GM23338 (cell line): ENCODE results near the gene RNH1. TPM values are rescaled to one million over a fixed set of nuclear protein-coding genes. Genes with fewer than 3 reads are reported as not detected.

Experiments
- ATAC-seq: fragments of 200-7000 bp; cut with Tn5 transposase; 3 replicates; pipeline ENCODE4 v1.9.1; 2020
- DNase-seq: peaks from one replicate; pipeline ENCODE4 v3.0.0-alpha.2; 2015; ENCODE audit warnings: low spot score
- H2AFZ ChIP-seq: fragments of 200-600 bp; sonication (generic); 2 replicates; pipeline ENCODE4 v1.8.0; 2016; ENCODE audit warnings: antibody characterized with exemption, mild to moderate bottlenecking, moderate library complexity
- H3F3A ChIP-seq: fragments of 200-600 bp; sonication (generic); replicated peaks from 2 replicates; pipeline ENCODE4 v1.8.0; 2017; ENCODE audit warnings: antibody characterized with exemption, mixed run types, low read depth
- H3K27ac ChIP-seq: fragments of 200-600 bp; sonication (generic); 2 replicates; pipeline ENCODE4 v1.6.1; 2016; ENCODE audit warnings: low read depth
- H3K27me3 ChIP-seq: fragments of 200-600 bp; sonication (generic); 2 replicates; pipeline ENCODE4 v1.8.0; 2016; ENCODE audit warnings: mild to moderate bottlenecking, mixed run types, moderate library complexity; ENCODE audit not compliant: insufficient read depth
- H3K36me3 ChIP-seq: fragments of 200-600 bp; sonication (generic); 2 replicates; pipeline ENCODE4 v1.8.0; 2016; ENCODE audit warnings: mild to moderate bottlenecking; ENCODE audit not compliant: insufficient read depth
- H3K4me1 ChIP-seq: fragments of 200-600 bp; sonication (generic); 2 replicates; pipeline ENCODE4 v1.8.0; 2016; ENCODE audit warnings: mild to moderate bottlenecking, moderate library complexity; ENCODE audit not compliant: insufficient read depth
- H3K4me2 ChIP-seq: fragments of 200-600 bp; sonication (generic); 2 replicates; pipeline ENCODE4 v1.7.1; 2017; ENCODE audit warnings: mixed run types
- H3K4me3 ChIP-seq: fragments of 200-600 bp; sonication (generic); 2 replicates; pipeline ENCODE4 v1.6.1; 2016; ENCODE audit warnings: mixed run types
- H3K79me2 ChIP-seq: fragments of 200-600 bp; sonication (generic); replicated peaks from 2 replicates; pipeline ENCODE4 v1.8.0; 2017; ENCODE audit warnings: mild to moderate bottlenecking; ENCODE audit not compliant: insufficient read depth
- H3K9me2 ChIP-seq: fragments of 200-600 bp; sonication (generic); 2 replicates; pipeline ENCODE4 v1.8.0; 2017; ENCODE audit not compliant: insufficient read depth
- H4K20me1 ChIP-seq: fragments of 200-600 bp; sonication (generic); replicated peaks from 2 replicates; pipeline ENCODE4 v1.8.0; 2017; ENCODE audit warnings: mild to moderate bottlenecking; ENCODE audit not compliant: insufficient read depth
- H3K27ac Mint-ChIP-seq: 2 replicates; pipeline ENCODE4 v1.8.0; 2020; ENCODE audit warnings: inconsistent platforms, mild to moderate bottlenecking, moderate library complexity, mixed read lengths
- H3K27me3 Mint-ChIP-seq: 3 replicates; pipeline ENCODE4 v1.8.0; 2022; ENCODE audit warnings: low read depth, mild to moderate bottlenecking, moderate library complexity, mixed read lengths, inconsistent platforms; ENCODE audit not compliant: insufficient read depth, poor library complexity
- H3K36me3 Mint-ChIP-seq: 3 replicates; pipeline ENCODE4 v1.8.0; 2021; ENCODE audit warnings: low read depth, mild to moderate bottlenecking, inconsistent platforms, moderate library complexity, mixed read lengths
- H3K4me1 Mint-ChIP-seq: 3 replicates; pipeline ENCODE4 v1.8.0; 2020; ENCODE audit warnings: mild to moderate bottlenecking, inconsistent platforms, mixed read lengths
- H3K4me3 Mint-ChIP-seq: 3 replicates; pipeline ENCODE4 v1.8.0; 2021; ENCODE audit warnings: moderate library complexity, mild to moderate bottlenecking, inconsistent platforms, mixed read lengths
- H3K9me3 Mint-ChIP-seq: 3 replicates; pipeline ENCODE4 v1.8.0; 2020; ENCODE audit warnings: moderate library complexity, mild to moderate bottlenecking, inconsistent platforms, mixed read lengths
- CREB1 ChIP-seq: fragments of 250-450 bp; sonication (Bioruptor Pico); IDR thresholded peaks from 2 replicates; pipeline ENCODE4 v1.5.0; 2020; ENCODE audit warnings: low read depth, mild to moderate bottlenecking, moderate library complexity
- ETS1 ChIP-seq: IDR thresholded peaks from 2 replicates; pipeline ENCODE4 v1.6.1; 2016; ENCODE audit warnings: antibody characterized with exemption
- EZH2 ChIP-seq: fragments of 200-600 bp; sonication (generic); IDR thresholded peaks from one replicate; pipeline ENCODE4 v1.8.0; 2017; ENCODE audit warnings: antibody characterized with exemption, mild to moderate bottlenecking, low read depth; ENCODE audit not compliant: unreplicated experiment
- EZH2phosphoT487 ChIP-seq: fragments of 200-600 bp; sonication (generic); IDR thresholded peaks from one replicate; pipeline ENCODE4 v1.8.1; 2018; ENCODE audit warnings: antibody characterized with exemption; ENCODE audit not compliant: unreplicated experiment
- JUNB ChIP-seq: IDR thresholded peaks from one replicate; pipeline ENCODE4 v1.6.1; 2016; ENCODE audit warnings: antibody characterized with exemption; ENCODE audit not compliant: unreplicated experiment
- POLR2AphosphoS5 ChIP-seq: IDR thresholded peaks from 2 replicates; pipeline ENCODE4 v1.6.1; 2016; ENCODE audit warnings: antibody characterized with exemption, low read depth
- REST ChIP-seq: IDR thresholded peaks from one replicate; pipeline ENCODE4 v1.6.1; 2018; ENCODE audit warnings: antibody characterized with exemption; ENCODE audit not compliant: unreplicated experiment
- STAT1 ChIP-seq: IDR thresholded peaks from one replicate; pipeline ENCODE4 v1.6.1; 2016; ENCODE audit warnings: antibody characterized with exemption; ENCODE audit not compliant: unreplicated experiment
- ZNF114 ChIP-seq: fragments of 250-450 bp; sonication (Bioruptor Pico); IDR thresholded peaks from 2 replicates; pipeline ENCODE4 v1.5.0; 2020; ENCODE audit warnings: mild to moderate bottlenecking, moderate library complexity
- ZNF331 ChIP-seq: fragments of 250-450 bp; sonication (Bioruptor Pico); IDR thresholded peaks from 2 replicates; pipeline ENCODE4 v1.5.0; 2020; ENCODE audit warnings: low read depth, mild to moderate bottlenecking, moderate library complexity
- polyA plus RNA-seq: library from polyadenylated mRNA; unstranded; fragments of >200 nt; fragmentation: Nextera tagmentation; extraction: Ambion mirVana; gene quantifications from 2 replicates; pipeline ENCODE4 v1.2.1, GENCODE V29; 2016
- total RNA-seq: library from RNA; depleted of rRNA; stranded (reverse); fragments of >200 nt; shearing (Covaris generic); gene quantifications from 2 replicates; pipeline ENCODE4 v1.2.3, GENCODE V29; 2014
- TF ChIP-seq, protein P1 (sequence below): fragments of 250-450 bp; sonication (Bioruptor Pico); IDR thresholded peaks from 2 replicates; pipeline ENCODE4 v1.5.0; 2020; ENCODE audit warnings: mild to moderate bottlenecking, moderate library complexity
- TF ChIP-seq, protein P2 (sequence below), 2 experiments: fragments of 200-600 bp in 1 of 2; sonication (generic) in 1 of 2; conservative IDR thresholded peaks; 2 replicates each; pipeline versions ENCODE4 v1.5.1 to v1.6.1; 2016 to 2017; ENCODE audit warnings: antibody characterized with exemption in 2 of 2, low read depth in 2 of 2, mild to moderate bottlenecking in 2 of 2, moderate library complexity in 1 of 2

Gene RNH1
- total and polyA plus RNA-seq, 2 experiments from 2014 or later, result 33.3 to 56.3 TPM

DNA sequence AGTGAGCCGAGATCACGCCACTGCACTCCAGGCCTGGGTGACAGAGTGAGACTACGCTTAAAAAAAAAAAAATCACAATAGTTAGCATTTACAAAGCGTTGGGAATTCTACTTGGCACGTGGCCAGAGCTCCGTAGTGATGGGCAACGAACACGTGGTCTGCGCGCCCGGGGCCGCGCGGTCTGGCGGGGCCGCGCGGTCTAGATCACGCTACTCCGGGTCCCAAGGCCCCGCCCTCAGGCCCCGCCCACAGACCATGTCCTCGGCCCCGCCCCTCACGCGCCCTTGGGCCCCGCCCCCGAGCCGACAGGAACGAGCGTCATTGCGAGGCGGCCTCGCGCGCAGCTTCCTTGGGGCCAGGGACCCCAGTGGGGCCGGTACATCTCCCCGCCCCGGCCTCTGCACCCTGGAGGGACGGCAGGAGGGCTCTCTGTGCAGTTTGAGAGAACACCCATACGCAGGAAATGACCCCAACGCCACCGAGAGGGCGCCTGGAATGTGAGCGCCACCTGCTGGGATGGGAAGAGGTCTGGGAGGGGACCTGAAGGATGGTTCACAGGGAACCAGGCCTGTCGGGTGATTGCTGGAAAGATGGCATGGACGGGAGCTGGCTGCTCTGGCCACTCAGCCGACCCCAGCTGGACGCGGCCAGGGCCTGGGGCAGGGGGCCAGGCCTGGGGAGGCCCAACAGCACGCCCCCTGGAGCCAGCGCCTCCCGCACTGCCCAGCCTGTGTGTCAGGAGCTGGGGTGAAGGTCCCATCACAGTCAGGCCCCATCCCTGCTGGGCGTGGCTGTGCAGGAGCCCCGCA is 58.9 kb downstream of the RNH1 start:
- Histone ChIP-seq H3K79me2 (peaks cover 28% of the 10 kb centered on the region), H4K20me1 (peaks cover 11% of the 10 kb centered on the region), H3K9me2 (no peaks in the 10 kb centered on the region), H3F3A (peaks cover 21% of the 10 kb centered on the region), H3K27me3 (no peaks in the 10 kb centered on the region), H3K4me1 (peaks cover 21% of the 10 kb centered on the region), H3K4me2 (peak overlapping the region; percentile 88), H3K36me3 (no peaks in the 10 kb centered on the region; the same call in 1 of the 2 replicates), H3K27ac (peak overlapping the region; percentile 92), H3K4me3 (peak overlapping the region; percentile 90), H2AFZ (peak overlapping the region; percentile 96)
- H3K27ac Mint-ChIP-seq, result peak overlapping the region; percentile 95
- ATAC-seq, result peak; percentile 39
- H3K4me3 Mint-ChIP-seq, result peak overlapping the region; percentile 86
- peaks cover 11% of the 10 kb centered on the region for H3K36me3 Mint-ChIP-seq
- no peaks in the 10 kb centered on the region for H3K9me3 Mint-ChIP-seq
- H3K27me3 Mint-ChIP-seq, result peaks cover 25% of the 10 kb centered on the region
- peaks cover 17% of the 10 kb centered on the region for H3K4me1 Mint-ChIP-seq
- TF ChIP-seq ZNF114 (CRISPR knock-in tag) (no peak), POLR2AphosphoS5 (peak; percentile 86), EZH2phosphoT487 (no peak), ZNF331 (no peak), CREB1 (peak; percentile 54), EZH2 (no peak), REST (no peak), STAT1 (no peak), ETS1 (no peak), JUNB (no peak)
- TF ChIP-seq, protein P1, sequence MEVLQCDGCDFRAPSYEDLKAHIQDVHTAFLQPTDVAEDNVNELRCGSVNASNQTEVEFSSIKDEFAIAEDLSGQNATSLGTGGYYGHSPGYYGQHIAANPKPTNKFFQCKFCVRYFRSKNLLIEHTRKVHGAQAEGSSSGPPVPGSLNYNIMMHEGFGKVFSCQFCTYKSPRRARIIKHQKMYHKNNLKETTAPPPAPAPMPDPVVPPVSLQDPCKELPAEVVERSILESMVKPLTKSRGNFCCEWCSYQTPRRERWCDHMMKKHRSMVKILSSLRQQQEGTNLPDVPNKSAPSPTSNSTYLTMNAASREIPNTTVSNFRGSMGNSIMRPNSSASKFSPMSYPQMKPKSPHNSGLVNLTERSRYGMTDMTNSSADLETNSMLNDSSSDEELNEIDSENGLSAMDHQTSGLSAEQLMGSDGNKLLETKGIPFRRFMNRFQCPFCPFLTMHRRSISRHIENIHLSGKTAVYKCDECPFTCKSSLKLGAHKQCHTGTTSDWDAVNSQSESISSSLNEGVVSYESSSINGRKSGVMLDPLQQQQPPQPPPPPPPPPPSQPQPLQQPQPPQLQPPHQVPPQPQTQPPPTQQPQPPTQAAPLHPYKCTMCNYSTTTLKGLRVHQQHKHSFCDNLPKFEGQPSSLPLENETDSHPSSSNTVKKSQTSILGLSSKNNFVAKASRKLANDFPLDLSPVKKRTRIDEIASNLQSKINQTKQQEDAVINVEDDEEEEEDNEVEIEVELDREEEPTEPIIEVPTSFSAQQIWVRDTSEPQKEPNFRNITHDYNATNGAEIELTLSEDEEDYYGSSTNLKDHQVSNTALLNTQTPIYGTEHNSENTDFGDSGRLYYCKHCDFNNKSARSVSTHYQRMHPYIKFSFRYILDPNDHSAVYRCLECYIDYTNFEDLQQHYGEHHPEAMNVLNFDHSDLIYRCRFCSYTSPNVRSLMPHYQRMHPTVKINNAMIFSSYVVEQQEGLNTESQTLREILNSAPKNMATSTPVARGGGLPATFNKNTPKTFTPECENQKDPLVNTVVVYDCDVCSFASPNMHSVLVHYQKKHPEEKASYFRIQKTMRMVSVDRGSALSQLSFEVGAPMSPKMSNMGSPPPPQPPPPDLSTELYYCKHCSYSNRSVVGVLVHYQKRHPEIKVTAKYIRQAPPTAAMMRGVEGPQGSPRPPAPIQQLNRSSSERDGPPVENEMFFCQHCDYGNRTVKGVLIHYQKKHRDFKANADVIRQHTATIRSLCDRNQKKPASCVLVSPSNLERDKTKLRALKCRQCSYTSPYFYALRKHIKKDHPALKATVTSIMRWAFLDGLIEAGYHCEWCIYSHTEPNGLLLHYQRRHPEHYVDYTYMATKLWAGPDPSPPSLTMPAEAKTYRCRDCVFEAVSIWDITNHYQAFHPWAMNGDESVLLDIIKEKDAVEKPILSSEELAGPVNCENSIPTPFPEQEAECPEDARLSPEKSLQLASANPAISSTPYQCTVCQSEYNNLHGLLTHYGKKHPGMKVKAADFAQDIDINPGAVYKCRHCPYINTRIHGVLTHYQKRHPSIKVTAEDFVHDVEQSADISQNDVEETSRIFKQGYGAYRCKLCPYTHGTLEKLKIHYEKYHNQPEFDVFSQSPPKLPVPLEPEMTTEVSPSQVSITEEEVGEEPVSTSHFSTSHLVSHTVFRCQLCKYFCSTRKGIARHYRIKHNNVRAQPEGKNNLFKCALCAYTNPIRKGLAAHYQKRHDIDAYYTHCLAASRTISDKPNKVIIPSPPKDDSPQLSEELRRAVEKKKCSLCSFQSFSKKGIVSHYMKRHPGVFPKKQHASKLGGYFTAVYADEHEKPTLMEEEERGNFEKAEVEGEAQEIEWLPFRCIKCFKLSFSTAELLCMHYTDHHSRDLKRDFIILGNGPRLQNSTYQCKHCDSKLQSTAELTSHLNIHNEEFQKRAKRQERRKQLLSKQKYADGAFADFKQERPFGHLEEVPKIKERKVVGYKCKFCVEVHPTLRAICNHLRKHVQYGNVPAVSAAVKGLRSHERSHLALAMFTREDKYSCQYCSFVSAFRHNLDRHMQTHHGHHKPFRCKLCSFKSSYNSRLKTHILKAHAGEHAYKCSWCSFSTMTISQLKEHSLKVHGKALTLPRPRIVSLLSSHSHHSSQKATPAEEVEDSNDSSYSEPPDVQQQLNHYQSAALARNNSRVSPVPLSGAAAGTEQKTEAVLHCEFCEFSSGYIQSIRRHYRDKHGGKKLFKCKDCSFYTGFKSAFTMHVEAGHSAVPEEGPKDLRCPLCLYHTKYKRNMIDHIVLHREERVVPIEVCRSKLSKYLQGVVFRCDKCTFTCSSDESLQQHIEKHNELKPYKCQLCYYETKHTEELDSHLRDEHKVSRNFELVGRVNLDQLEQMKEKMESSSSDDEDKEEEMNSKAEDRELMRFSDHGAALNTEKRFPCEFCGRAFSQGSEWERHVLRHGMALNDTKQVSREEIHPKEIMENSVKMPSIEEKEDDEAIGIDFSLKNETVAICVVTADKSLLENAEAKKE, result no peak
- TF ChIP-seq, protein P2, sequence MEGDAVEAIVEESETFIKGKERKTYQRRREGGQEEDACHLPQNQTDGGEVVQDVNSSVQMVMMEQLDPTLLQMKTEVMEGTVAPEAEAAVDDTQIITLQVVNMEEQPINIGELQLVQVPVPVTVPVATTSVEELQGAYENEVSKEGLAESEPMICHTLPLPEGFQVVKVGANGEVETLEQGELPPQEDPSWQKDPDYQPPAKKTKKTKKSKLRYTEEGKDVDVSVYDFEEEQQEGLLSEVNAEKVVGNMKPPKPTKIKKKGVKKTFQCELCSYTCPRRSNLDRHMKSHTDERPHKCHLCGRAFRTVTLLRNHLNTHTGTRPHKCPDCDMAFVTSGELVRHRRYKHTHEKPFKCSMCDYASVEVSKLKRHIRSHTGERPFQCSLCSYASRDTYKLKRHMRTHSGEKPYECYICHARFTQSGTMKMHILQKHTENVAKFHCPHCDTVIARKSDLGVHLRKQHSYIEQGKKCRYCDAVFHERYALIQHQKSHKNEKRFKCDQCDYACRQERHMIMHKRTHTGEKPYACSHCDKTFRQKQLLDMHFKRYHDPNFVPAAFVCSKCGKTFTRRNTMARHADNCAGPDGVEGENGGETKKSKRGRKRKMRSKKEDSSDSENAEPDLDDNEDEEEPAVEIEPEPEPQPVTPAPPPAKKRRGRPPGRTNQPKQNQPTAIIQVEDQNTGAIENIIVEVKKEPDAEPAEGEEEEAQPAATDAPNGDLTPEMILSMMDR (conservative IDR thresholded peaks at IDR 0.05; ENCODE audit: low read depth in 2 of 2), result peak; percentile 71 to 83
- DNase-seq, result peak; percentile 98
